Measurements from ENCODE around the gene MAP4K1. TPM values are rescaled to one million over a fixed set of nuclear protein-coding genes. Genes with fewer than 3 reads are reported as not detected.
"Not testable (repeated sequence)": the region's sequence is repeated elsewhere in the genome, so short reads cannot be mapped to it uniquely, and the experiment has no call there.

The MAP4K1 gene
- total RNA-seq, 1 experiment from 2014 or later: not detected

DNA sequence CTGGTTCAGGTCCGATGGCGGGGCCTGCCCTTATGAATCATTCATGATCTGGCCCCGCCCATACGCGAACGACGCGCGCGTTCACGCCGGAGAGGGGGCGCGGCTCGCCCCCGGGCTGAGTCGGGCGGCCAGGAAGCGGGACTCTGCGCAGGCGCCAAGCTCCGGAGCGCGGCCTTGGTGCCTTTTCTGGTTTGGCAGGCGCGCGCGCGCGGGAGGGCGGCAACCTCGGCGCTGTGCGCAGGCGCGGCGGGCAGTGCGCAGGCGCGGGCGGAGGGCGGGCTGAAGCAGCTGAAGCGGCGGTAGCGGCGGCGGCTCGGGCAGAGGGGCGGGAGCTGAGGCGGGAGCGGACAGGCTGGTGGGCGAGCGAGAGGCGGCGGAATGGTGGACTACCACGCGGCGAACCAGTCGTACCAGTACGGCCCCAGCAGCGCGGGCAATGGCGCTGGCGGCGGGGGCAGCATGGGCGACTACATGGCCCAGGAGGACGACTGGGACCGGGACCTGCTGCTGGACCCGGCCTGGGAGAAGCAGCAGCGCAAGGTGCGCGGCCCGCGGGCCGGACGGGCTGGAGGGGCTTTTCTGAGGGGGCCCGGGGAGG lies 29.7 kb upstream of the MAP4K1 start, which contains the start of gene ACTN4:
Gene ACTN4, plus strand, starts transcription at position 282 of the 598 bp plus-strand sequence. Its CDS starts 97 bp downstream, at position 379.
- peak; percentile 98 to 99 for DNase-seq (ENCODE audit: low read depth in 1 of 2, low spot score in 2 of 2)
- H3K27ac ChIP-seq: peak within 1 kb of the TSS; percentile 68
- H3K9me3 ChIP-seq (replicated peaks): no peaks in the 10 kb centered on the region
- H3K4me3 ChIP-seq: peak within 1 kb of the TSS; percentile 93
- peaks cover 35% of the 10 kb centered on the region for H3K4me1 ChIP-seq (replicated peaks)
- no peaks in the 10 kb centered on the region for H3K27me3 ChIP-seq (replicated peaks)
- H3K36me3 ChIP-seq: peaks cover 39% of the 10 kb centered on the region

DNA sequence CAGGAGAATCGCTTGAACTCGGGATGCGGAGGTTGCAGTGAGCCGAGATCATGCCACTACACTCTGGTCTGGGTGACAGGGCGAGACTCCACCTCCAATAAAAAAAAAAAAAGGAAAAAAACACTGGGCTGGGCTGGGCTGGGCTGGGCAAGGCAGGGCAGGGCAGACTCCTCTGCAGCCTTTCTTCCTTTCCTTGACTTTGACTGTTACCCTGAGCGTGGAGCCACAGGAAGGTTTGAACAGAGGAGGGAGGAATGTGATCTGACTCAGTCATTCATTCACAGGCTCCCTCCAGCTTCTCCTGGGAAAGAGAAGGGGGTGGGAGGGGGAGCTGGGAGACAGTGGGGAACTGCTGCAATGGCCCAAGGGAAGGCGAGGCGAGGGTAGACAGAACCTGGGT lies 27.0 kb upstream of the MAP4K1 start:
- DNase-seq (ENCODE audit: low read depth in 1 of 2, low spot score in 2 of 2): no peak
- H3K4me3 ChIP-seq: no peak overlapping the region
- H3K27ac ChIP-seq: no peak overlapping the region
- H3K9me3 ChIP-seq (replicated peaks): no peaks in the 10 kb centered on the region
- H3K4me1 ChIP-seq (replicated peaks): peaks cover 8% of the 10 kb centered on the region
- H3K36me3 ChIP-seq: peaks cover 21% of the 10 kb centered on the region
- H3K27me3 ChIP-seq (replicated peaks): no peaks in the 10 kb centered on the region

- Histone ChIP-seq H3K36me3 (peaks cover 9% of the 10 kb centered on the region), H3K27me3 (replicated peaks) (no peaks in the 10 kb centered on the region), H3K4me1 (replicated peaks) (peaks cover 7% of the 10 kb centered on the region), H3K27ac (no peak overlapping the region), H3K9me3 (replicated peaks) (no peaks in the 10 kb centered on the region), H3K4me3 (no peak overlapping the region)
- DNase-seq (ENCODE audit: low read depth in 1 of 2, low spot score in 2 of 2): no peak
Measured at GRCh38 chr19:38642176-38642575, 24.4 kb upstream of the MAP4K1 start.

DNA sequence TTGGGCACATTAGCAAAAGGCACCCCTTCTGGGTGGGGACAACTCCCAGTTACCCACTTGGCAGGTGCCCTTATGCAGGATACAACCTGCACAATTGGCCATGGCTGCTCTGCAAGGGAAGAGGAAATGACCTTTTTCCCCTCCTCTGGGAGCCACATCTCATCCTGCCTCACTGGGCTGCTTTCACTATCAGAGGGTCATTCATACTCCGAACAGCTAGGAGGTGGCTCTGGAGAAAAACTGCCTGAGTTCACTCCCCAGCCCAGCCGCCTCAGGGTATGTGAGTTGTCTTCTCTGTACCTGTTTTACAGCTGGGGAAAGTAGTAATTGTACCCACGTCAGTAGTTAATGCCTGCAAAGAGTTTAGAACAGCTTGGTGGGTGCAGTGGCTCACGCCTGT lies 22.6 kb upstream of the MAP4K1 start:
- no peak for DNase-seq (ENCODE audit: low read depth in 1 of 2, low spot score in 2 of 2)
- peaks cover 8% of the 10 kb centered on the region for H3K4me1 ChIP-seq (replicated peaks)
- H3K36me3 ChIP-seq: peaks cover 25% of the 10 kb centered on the region
- no peak overlapping the region for H3K4me3 ChIP-seq
- H3K9me3 ChIP-seq (replicated peaks): no peaks in the 10 kb centered on the region
- no peaks in the 10 kb centered on the region for H3K27me3 ChIP-seq (replicated peaks)
- no peak overlapping the region for H3K27ac ChIP-seq

GRCh38 chr19:38639679-38640078 lies 21.9 kb upstream of the MAP4K1 start:
- Histone ChIP-seq H3K27ac (no peak overlapping the region), H3K36me3 (peaks cover 32% of the 10 kb centered on the region)

GRCh38 chr19:38638461-38638860 lies 20.7 kb upstream of the MAP4K1 start:
- Histone ChIP-seq H3K27me3 (replicated peaks) (no peaks in the 10 kb centered on the region), H3K36me3 (peaks cover 35% of the 10 kb centered on the region), H3K4me1 (replicated peaks) (peaks cover 8% of the 10 kb centered on the region), H3K27ac (no peak overlapping the region), H3K9me3 (replicated peaks) (no peaks in the 10 kb centered on the region), H3K4me3 (no peak overlapping the region)
- DNase-seq (ENCODE audit: low read depth in 1 of 2, low spot score in 2 of 2): no peak

More at GRCh38 chr19:38639679-38640078, 21.9 kb upstream of the MAP4K1 start:
- Histone ChIP-seq H3K9me3 (replicated peaks) (no peaks in the 10 kb centered on the region), H3K27me3 (replicated peaks) (no peaks in the 10 kb centered on the region), H3K4me1 (replicated peaks) (peaks cover 8% of the 10 kb centered on the region), H3K4me3 (no peak overlapping the region)
- DNase-seq (ENCODE audit: low read depth in 1 of 2, low spot score in 2 of 2): no peak

DNA sequence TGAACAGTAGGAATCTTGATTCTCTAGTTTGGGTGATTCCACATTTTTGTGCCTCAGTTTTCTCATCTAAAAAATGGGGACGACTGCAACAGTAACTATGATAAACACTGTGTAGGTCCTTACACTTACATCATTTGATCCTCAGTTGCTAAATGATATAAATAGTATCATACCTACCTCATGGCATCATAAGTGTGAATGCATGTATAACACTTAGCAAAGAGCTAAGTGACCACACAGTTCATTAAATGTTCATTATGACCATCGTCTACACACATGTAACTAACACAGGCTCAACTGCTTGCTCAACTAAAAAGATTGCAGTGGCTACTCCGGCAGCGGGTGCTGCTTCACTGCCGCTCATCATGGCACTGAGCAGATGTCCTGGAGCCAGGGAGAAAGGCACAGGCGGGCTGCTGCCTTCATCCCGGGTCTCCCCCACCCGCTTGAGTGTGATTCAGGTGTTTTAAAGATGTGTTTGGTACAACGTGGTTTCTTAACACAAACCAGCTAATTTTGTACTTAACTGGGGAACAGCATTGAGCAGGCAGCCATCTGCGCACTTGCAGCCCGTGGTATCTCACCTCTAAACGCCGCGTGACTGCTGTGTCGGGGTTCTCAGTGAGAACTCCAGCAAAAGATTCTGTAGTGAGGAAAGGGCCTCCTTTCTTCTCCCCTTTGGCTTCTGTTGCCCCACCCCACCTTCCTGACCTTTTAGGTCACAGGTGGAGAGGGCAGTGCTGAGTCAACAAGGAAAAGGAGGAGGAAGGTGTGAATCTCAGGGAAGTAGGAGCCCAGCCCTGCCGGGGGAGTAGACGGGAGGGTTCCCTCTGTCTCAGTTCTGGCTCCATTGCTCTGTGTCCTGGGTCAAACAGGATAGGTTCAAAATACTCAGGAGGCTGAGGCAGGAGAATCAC lies 18.0 kb upstream of the MAP4K1 start:
- no peaks in the 10 kb centered on the region for H3K9me3 ChIP-seq (replicated peaks)
- H3K4me3 ChIP-seq: no peak overlapping the region
- H3K4me1 ChIP-seq (replicated peaks): peaks cover 8% of the 10 kb centered on the region
- H3K36me3 ChIP-seq: peaks cover 52% of the 10 kb centered on the region
- no peaks in the 10 kb centered on the region for H3K27me3 ChIP-seq (replicated peaks)
- no peak overlapping the region for H3K27ac ChIP-seq
- DNase-seq (ENCODE audit: low read depth in 1 of 2, low spot score in 2 of 2): no peak

DNA sequence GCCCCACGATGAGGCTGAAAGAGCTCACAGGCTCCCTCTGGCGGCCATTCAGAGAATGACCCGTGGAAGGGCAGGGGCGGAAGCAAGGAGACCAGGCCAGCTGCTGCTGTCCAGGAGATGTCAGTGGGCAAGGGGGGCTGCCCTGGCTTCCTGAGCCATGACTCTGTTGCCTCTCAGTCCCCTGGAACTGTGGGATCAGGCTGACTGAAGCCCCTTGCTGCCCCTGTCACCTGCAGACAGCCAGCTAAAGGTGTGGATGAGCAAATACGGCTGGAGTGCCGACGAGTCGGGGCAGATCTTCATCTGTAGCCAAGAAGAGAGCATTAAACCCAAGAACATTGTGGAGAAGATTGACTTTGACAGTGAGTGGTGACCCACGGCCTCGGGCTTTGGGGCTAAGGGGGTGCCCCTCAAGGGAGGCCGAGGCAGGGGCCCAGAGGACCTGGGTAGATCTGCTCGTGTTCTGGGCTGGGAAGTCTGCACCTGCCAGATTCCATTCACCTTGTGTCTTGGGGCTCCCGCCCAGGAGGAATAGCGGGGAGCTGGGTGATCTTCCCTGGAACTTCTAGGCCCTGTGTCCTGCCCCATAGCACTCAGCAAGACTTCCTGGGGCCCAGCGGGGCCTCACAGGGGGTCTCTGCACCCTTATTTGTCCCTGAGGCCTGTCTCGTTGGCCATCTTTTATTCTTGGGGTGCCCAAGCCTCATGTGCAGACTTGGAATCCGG lies 17.2 kb upstream of the MAP4K1 start:
- H3K27me3 ChIP-seq (replicated peaks): no peaks in the 10 kb centered on the region
- DNase-seq (ENCODE audit: low read depth in 1 of 2, low spot score in 2 of 2): peak; percentile 68 to 75

GRCh38 chr19:38632476-38633213 lies 14.9 kb upstream of the MAP4K1 start:
- no peak overlapping the region for H3K4me3 ChIP-seq
- peaks cover 71% of the 10 kb centered on the region for H3K36me3 ChIP-seq
- no peak overlapping the region for H3K27ac ChIP-seq
- peaks cover 8% of the 10 kb centered on the region for H3K4me1 ChIP-seq (replicated peaks)
- H3K27me3 ChIP-seq (replicated peaks): no peaks in the 10 kb centered on the region
- H3K9me3 ChIP-seq (replicated peaks): no peaks in the 10 kb centered on the region
- no peak for DNase-seq (ENCODE audit: low read depth in 1 of 2, low spot score in 2 of 2)

More for the DNA sequence above, 17.2 kb upstream of the MAP4K1 start:
- H3K27ac ChIP-seq: no peak overlapping the region
- H3K4me3 ChIP-seq: no peak overlapping the region
- H3K4me1 ChIP-seq (replicated peaks): peaks cover 8% of the 10 kb centered on the region
- H3K36me3 ChIP-seq: peaks cover 57% of the 10 kb centered on the region
- H3K9me3 ChIP-seq (replicated peaks): no peaks in the 10 kb centered on the region

- peaks cover 73% of the 10 kb centered on the region for H3K36me3 ChIP-seq
- DNase-seq (ENCODE audit: low read depth in 1 of 2, low spot score in 2 of 2); H3K27ac ChIP-seq; H3K9me3 ChIP-seq (replicated peaks); H3K4me3 ChIP-seq; H3K27me3 ChIP-seq (replicated peaks); H3K4me1 ChIP-seq (replicated peaks): not testable (repeated sequence)
Measured at GRCh38 chr19:38631811-38632475, 14.2 kb upstream of the MAP4K1 start.

DNA sequence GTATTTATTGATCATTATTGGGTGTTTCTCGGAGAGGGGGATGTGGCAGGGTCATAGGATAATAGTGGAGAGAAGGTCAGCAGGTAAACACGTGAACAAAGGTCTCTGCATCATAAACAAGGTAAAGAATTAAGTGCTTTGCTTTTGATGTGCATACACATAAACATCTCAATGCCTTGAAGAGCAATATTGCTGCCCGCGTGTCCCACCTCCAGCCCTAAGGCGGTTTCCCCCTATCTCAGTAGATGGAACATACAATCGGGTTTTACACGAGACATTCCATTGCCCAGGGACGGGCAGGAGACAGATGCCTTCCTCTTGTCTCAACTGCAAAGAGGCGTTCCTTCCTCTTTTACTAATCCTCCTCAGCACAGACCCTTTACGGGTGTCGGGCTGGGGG lies 13.5 kb upstream of the MAP4K1 start:
- peaks cover 72% of the 10 kb centered on the region for H3K36me3 ChIP-seq
- H3K4me1 ChIP-seq (replicated peaks); DNase-seq (ENCODE audit: low read depth in 1 of 2, low spot score in 2 of 2); H3K27me3 ChIP-seq (replicated peaks); H3K4me3 ChIP-seq; H3K9me3 ChIP-seq (replicated peaks); H3K27ac ChIP-seq: not testable (repeated sequence)

- Histone ChIP-seq H3K27ac (no peak overlapping the region), H3K4me3 (no peak overlapping the region), H3K36me3 (peaks cover 70% of the 10 kb centered on the region), H3K4me1 (replicated peaks) (no peaks in the 10 kb centered on the region), H3K27me3 (replicated peaks) (no peaks in the 10 kb centered on the region), H3K9me3 (replicated peaks) (no peaks in the 10 kb centered on the region)
- DNase-seq (ENCODE audit: low read depth in 1 of 2, low spot score in 2 of 2): no peak
Measured at GRCh38 chr19:38629568-38629967, 11.8 kb upstream of the MAP4K1 start.

GRCh38 chr19:38626401-38626800 lies 8.6 kb upstream of the MAP4K1 start:
- Histone ChIP-seq H3K27me3 (replicated peaks) (no peaks in the 10 kb centered on the region), H3K27ac (no peak overlapping the region), H3K9me3 (replicated peaks) (no peaks in the 10 kb centered on the region), H3K36me3 (peaks cover 79% of the 10 kb centered on the region), H3K4me1 (replicated peaks) (no peaks in the 10 kb centered on the region), H3K4me3 (no peak overlapping the region)
- no peak for DNase-seq (ENCODE audit: low read depth in 1 of 2, low spot score in 2 of 2)
